Gastroesophageal sphincter (tissue), 4 donors: ENCODE data around the gene ADCY2. TPM values are rescaled to one million over a fixed set of nuclear protein-coding genes. Genes with fewer than 3 reads are reported as not detected.

Experiments
- ATAC-seq: fragments of 150-250 bp; one replicate; pipeline ENCODE4 v1.9.1; 2016; ENCODE audit warnings: mild to moderate bottlenecking, moderate library complexity
- H3K27ac ChIP-seq, 4 donors: fragments of 200-600 bp; sonication (generic) in 3 of 4; 1 replicate in 3 of 4; 2 replicates in 1 of 4; pipeline ENCODE4 v1.5.1; 2016 to 2019
- H3K27me3 ChIP-seq: fragments of 200-600 bp; sonication (generic); one replicate; pipeline ENCODE4 v1.5.1; 2019
- H3K36me3 ChIP-seq, 2 donors: fragments of 200-600 bp; sonication (generic); one replicate each; pipeline ENCODE4 v1.5.1; 2019; ENCODE audit warnings: control low read depth in 1 of 2
- H3K4me1 ChIP-seq, 3 donors: fragments of 200-600 bp; sonication (generic); 1 replicate in 2 of 3; 2 replicates in 1 of 3; pipeline ENCODE4 v1.5.1; 2016 to 2019; ENCODE audit warnings: control low read depth in 2 of 3
- H3K4me3 ChIP-seq, 2 donors: fragments of 200-600 bp; sonication (generic); one replicate each; pipeline ENCODE4 v1.5.1; 2019; ENCODE audit warnings: mild to moderate bottlenecking in 1 of 2, moderate library complexity in 1 of 2
- H3K9me3 ChIP-seq, 3 donors: fragments of 200-600 bp; sonication (generic); one replicate each; pipeline ENCODE4 v1.5.1; 2017 to 2019; ENCODE audit warnings: control low read depth in 2 of 3
- CTCF ChIP-seq, 4 experiments: fragments of 200-600 bp in 2 of 4; fragments of 450-650 bp in 2 of 4; sonication (generic) in 1 of 4; IDR thresholded peaks; one replicate each; pipeline ENCODE4 v1.5.1; 2017 to 2019; ENCODE audit warnings: antibody characterized with exemption in 4 of 4, mild to moderate bottlenecking in 2 of 4, moderate library complexity in 2 of 4
- EP300 ChIP-seq: sonication (generic); formaldehyde crosslinking; IDR thresholded peaks from one replicate; pipeline ENCODE4 v1.6.1; 2017; ENCODE audit warnings: antibody characterized with exemption, mild to moderate bottlenecking
- POLR2A ChIP-seq, 2 donors: fragments of 450-650 bp; IDR thresholded peaks; one replicate each; pipeline ENCODE4 v1.6.1; 2017; ENCODE audit warnings: antibody characterized with exemption in 2 of 2, mild to moderate bottlenecking in 2 of 2, moderate library complexity in 1 of 2
- POLR2AphosphoS5 ChIP-seq: sonication (generic); formaldehyde crosslinking; IDR thresholded peaks from one replicate; pipeline ENCODE4 v1.6.1; 2017; ENCODE audit warnings: antibody characterized with exemption
- WGBS, 2 donors: methylation state at CpG; one replicate each; pipeline ENCODE4 v1.1.5; 2018; ENCODE audit warnings: low coverage in 1 of 2; 5-methylcytosine and 5-hydroxymethylcytosine counted together
- total RNA-seq, 4 donors: library from RNA; depleted of rRNA; stranded (reverse); fragments of >200 nt; gene quantifications; one replicate each; pipeline ENCODE4 v1.1.0, GENCODE V29; 2016

The ADCY2 gene
- total RNA-seq, 4 donors from 2014 or later, result 5.8 to 15.9 (median 8.9) TPM

GRCh38 chr5:7578071-7578470 lies 182.1 kb downstream of the ADCY2 start:
- Histone ChIP-seq H3K9me3 (no peaks in the 10 kb centered on the region), H3K27me3 (no peaks in the 10 kb centered on the region), H3K27ac (no peak overlapping the region), H3K36me3 (no peaks in the 10 kb centered on the region), H3K4me3 (no peak overlapping the region), H3K4me1 (peaks cover 0 to 13% (median 0%) of the 10 kb centered on the region in 3 donors)
- TF ChIP-seq POLR2A (IDR thresholded peaks at IDR 0.05) (no peak), CTCF (IDR thresholded peaks at IDR 0.05) (no peak), EP300 (no peak), POLR2AphosphoS5 (no peak)
- WGBS, 2 donors, result 33 to 36% methylated on average over 1 of the region's 1 CpG
- no peak for ATAC-seq

- Histone ChIP-seq H3K27ac (no peak overlapping the region), H3K27me3 (no peaks in the 10 kb centered on the region), H3K4me3 (no peak overlapping the region), H3K9me3 (no peaks in the 10 kb centered on the region), H3K36me3 (no peaks in the 10 kb centered on the region), H3K4me1 (no peaks in the 10 kb centered on the region)
- ATAC-seq, result no peak
- WGBS, 2 donors, result 97 to 100% methylated on average over 2 of the region's 2 CpGs
- TF ChIP-seq EP300, result no peak
- no peak for TF ChIP-seq CTCF (IDR thresholded peaks at IDR 0.05)
- TF ChIP-seq POLR2AphosphoS5, result no peak
- TF ChIP-seq POLR2A (IDR thresholded peaks at IDR 0.05), result no peak
Measured at GRCh38 chr5:7584749-7585148, 188.8 kb downstream of the ADCY2 start.

GRCh38 chr5:7585807-7586206 lies 189.9 kb downstream of the ADCY2 start:
- Histone ChIP-seq H3K27me3 (no peaks in the 10 kb centered on the region), H3K36me3 (no peaks in the 10 kb centered on the region), H3K4me3 (no peak overlapping the region), H3K9me3 (no peaks in the 10 kb centered on the region), H3K27ac (no peak overlapping the region), H3K4me1 (no peaks in the 10 kb centered on the region)
- ATAC-seq, result no peak
- no peak for TF ChIP-seq CTCF (IDR thresholded peaks at IDR 0.05)
- TF ChIP-seq EP300, result no peak
- no peak for TF ChIP-seq POLR2AphosphoS5
- TF ChIP-seq POLR2A (IDR thresholded peaks at IDR 0.05), result no peak
- WGBS, 2 donors, result 96 to 100% methylated on average over 3 of the region's 3 CpGs

- Histone ChIP-seq H3K36me3 (no peaks in the 10 kb centered on the region), H3K4me3 (no peak overlapping the region), H3K27me3 (no peaks in the 10 kb centered on the region), H3K27ac (no peak overlapping the region), H3K4me1 (no peaks in the 10 kb centered on the region), H3K9me3 (no peaks in the 10 kb centered on the region)
- no peak for ATAC-seq
- no peak for TF ChIP-seq POLR2AphosphoS5
- TF ChIP-seq POLR2A (IDR thresholded peaks at IDR 0.05), result no peak
- no peak for TF ChIP-seq CTCF (IDR thresholded peaks at IDR 0.05)
- no peak for TF ChIP-seq EP300
- WGBS, 2 donors, result 86 to 90% methylated on average over 7 of the region's 12 CpGs
Measured at GRCh38 chr5:7586480-7586879, 190.5 kb downstream of the ADCY2 start.

- Histone ChIP-seq H3K27me3 (no peaks in the 10 kb centered on the region), H3K36me3 (no peaks in the 10 kb centered on the region), H3K9me3 (no peaks in the 10 kb centered on the region), H3K27ac (no peak overlapping the region), H3K4me3 (no peak overlapping the region), H3K4me1 (no peaks in the 10 kb centered on the region)
- ATAC-seq, result no peak
- TF ChIP-seq POLR2A (IDR thresholded peaks at IDR 0.05) (no peak), POLR2AphosphoS5 (no peak), EP300 (no peak), CTCF (IDR thresholded peaks at IDR 0.05) (no peak)
- WGBS, 2 donors, result 83 to 92% methylated on average over 5 of the region's 5 CpGs
Measured at GRCh38 chr5:7589800-7590199, 193.9 kb downstream of the ADCY2 start.
